GM12878 (cell line): ENCODE data around the gene EFCC1.

Source experiments
- BHLHE40 ChIP-seq, 2 experiments: fragments of 450-650 bp in 1 of 2; IDR thresholded peaks; 2 replicates each; pipeline ENCODE4 v1.6.1; 2011 to 2017; ENCODE audit warnings: low read depth in 2 of 2, borderline replicate concordance in 1 of 2, improper control_type of control experiment in 1 of 2, low read length in 1 of 2, mild to moderate bottlenecking in 1 of 2
- CHD2 ChIP-seq: IDR thresholded peaks from 2 replicates; pipeline ENCODE4 v1.6.1; 2011; ENCODE audit warnings: low read depth, low read length, improper control_type of control experiment, borderline replicate concordance
- CTCF ChIP-seq, 3 experiments: IDR thresholded peaks in 2 of 3; conservative IDR thresholded peaks in 1 of 3; 2 replicates each; pipeline ENCODE4 v1.5.1; 2011; ENCODE audit warnings: low read depth in 3 of 3, low read length in 3 of 3, mild to moderate bottlenecking in 3 of 3, control low read depth in 2 of 3, moderate library complexity in 2 of 3, inconsistent platforms in 1 of 3, mixed read lengths in 1 of 3; ENCODE audit not compliant: control insufficient read depth in 2 of 3, insufficient read depth in 1 of 3; ENCODE audit errors: extremely low read depth in 1 of 3
- FOXK2 ChIP-seq: fragments of 450-650 bp; IDR thresholded peaks from 2 replicates; pipeline ENCODE4 v1.6.1; 2017; ENCODE audit warnings: mild to moderate bottlenecking, moderate library complexity
- HDAC6 ChIP-seq: fragments of 200-600 bp; sonication (generic); IDR thresholded peaks from one replicate; pipeline ENCODE4 v1.8.0; 2017; ENCODE audit warnings: antibody characterized with exemption; ENCODE audit not compliant: unreplicated experiment
- MYC ChIP-seq: IDR thresholded peaks from 2 replicates; pipeline ENCODE4 v1.6.1; 2011; ENCODE audit warnings: mild to moderate bottlenecking, low read length, moderate library complexity, inconsistent platforms; ENCODE audit not compliant: insufficient read depth, insufficient replicate concordance, insufficient read length, severe bottlenecking
- PBX3 ChIP-seq: IDR thresholded peaks from 2 replicates; pipeline ENCODE4 v1.6.1; 2011; ENCODE audit warnings: mild to moderate bottlenecking, low read depth, low read length, moderate library complexity; ENCODE audit not compliant: insufficient replicate concordance
- RAD21 ChIP-seq: IDR thresholded peaks from 2 replicates; pipeline ENCODE4 v1.6.1; 2011; ENCODE audit warnings: mild to moderate bottlenecking, low read depth, low read length, moderate library complexity; ENCODE audit not compliant: insufficient read depth
- RCOR1 ChIP-seq: conservative IDR thresholded peaks from 2 replicates; pipeline ENCODE4 v1.6.1; 2012; ENCODE audit warnings: low read depth, low read length, improper control_type of control experiment
- REST ChIP-seq: IDR thresholded peaks from 2 replicates; pipeline ENCODE4 v1.6.1; 2012; ENCODE audit warnings: mild to moderate bottlenecking, low read depth, low read length
- SIN3A ChIP-seq: IDR thresholded peaks from 2 replicates; pipeline ENCODE4 v1.6.1; 2012; ENCODE audit warnings: low read depth, low read length, improper control_type of control experiment
- ZNF207 ChIP-seq: fragments of 450-650 bp; IDR thresholded peaks from 2 replicates; pipeline ENCODE4 v1.6.1; 2014; ENCODE audit warnings: antibody characterized with exemption, mild to moderate bottlenecking, borderline replicate concordance
- ZNF687 ChIP-seq: fragments of 450-650 bp; IDR thresholded peaks from 2 replicates; pipeline ENCODE4 v1.6.1; 2017; ENCODE audit warnings: mild to moderate bottlenecking, moderate library complexity
- TF ChIP-seq, protein P1 (sequence below): IDR thresholded peaks from 2 replicates; pipeline ENCODE4 v1.6.1; 2011; ENCODE audit warnings: borderline replicate concordance, low read depth, mild to moderate bottlenecking, moderate library complexity, low read length; ENCODE audit not compliant: insufficient read depth, poor library complexity, severe bottlenecking

DNA sequence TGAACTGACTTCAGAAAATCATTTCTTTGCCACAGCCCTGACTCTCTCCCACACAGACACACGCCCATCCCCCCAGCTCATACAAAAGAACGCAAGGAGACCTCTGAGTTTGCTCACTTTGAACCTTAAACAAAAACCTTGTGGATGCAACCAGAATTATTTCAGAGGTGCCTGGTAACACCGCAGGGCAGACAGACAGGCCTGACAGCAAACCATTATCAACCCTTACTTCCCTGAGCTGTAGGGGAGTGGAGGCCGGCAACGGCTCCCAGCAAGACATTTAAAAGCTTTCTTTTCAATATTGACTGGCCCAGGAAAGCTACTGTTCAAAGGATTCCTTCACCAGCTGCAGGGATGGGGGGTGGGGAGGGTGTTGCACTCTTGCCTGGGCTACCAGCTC lies 2.0 kb upstream of the EFCC1 start:
- TF ChIP-seq REST, result no peak
- TF ChIP-seq ZNF207, result no peak
- no peak for TF ChIP-seq CTCF (IDR thresholded peaks at IDR 0.05 in 2 of 3, conservative IDR thresholded peaks at IDR 0.05 in 1 of 3; ENCODE audit: control insufficient read depth in 2 of 3, extremely low read depth in 1 of 3, insufficient read depth in 1 of 3, low read depth in 3 of 3, low read length in 3 of 3)
- TF ChIP-seq ZNF687, result no peak
- TF ChIP-seq BHLHE40 (IDR thresholded peaks at IDR 0.05; ENCODE audit: borderline replicate concordance in 1 of 2, low read depth in 2 of 2, low read length in 1 of 2), result no peak
- TF ChIP-seq FOXK2, result no peak
- TF ChIP-seq RAD21, result no peak
- no peak for TF ChIP-seq SIN3A
- TF ChIP-seq PBX3, result no peak
- no peak for TF ChIP-seq RCOR1
- no peak for TF ChIP-seq MYC
- TF ChIP-seq, protein P1, sequence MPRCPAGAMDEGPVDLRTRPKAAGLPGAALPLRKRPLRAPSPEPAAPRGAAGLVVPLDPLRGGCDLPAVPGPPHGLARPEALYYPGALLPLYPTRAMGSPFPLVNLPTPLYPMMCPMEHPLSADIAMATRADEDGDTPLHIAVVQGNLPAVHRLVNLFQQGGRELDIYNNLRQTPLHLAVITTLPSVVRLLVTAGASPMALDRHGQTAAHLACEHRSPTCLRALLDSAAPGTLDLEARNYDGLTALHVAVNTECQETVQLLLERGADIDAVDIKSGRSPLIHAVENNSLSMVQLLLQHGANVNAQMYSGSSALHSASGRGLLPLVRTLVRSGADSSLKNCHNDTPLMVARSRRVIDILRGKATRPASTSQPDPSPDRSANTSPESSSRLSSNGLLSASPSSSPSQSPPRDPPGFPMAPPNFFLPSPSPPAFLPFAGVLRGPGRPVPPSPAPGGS, result no peak
- TF ChIP-seq HDAC6, result no peak
- TF ChIP-seq CHD2, result no peak
